Activated CD4-positive, alpha-beta T cell treated with anti-CD3 and anti-CD28 coated beads, Interleukin-2, Interleukin-6, amounts not matched to agents 100 ng/mL and 50 ng/mL, durations not matched to agents 16 hours and 8 hours (primary cell): ENCODE data around the gene KLK10.

Source experiments
- DNase-seq: peaks from one replicate; pipeline ENCODE4 v3.0.0-alpha.2; 2020

KLK10 gene

DNA sequence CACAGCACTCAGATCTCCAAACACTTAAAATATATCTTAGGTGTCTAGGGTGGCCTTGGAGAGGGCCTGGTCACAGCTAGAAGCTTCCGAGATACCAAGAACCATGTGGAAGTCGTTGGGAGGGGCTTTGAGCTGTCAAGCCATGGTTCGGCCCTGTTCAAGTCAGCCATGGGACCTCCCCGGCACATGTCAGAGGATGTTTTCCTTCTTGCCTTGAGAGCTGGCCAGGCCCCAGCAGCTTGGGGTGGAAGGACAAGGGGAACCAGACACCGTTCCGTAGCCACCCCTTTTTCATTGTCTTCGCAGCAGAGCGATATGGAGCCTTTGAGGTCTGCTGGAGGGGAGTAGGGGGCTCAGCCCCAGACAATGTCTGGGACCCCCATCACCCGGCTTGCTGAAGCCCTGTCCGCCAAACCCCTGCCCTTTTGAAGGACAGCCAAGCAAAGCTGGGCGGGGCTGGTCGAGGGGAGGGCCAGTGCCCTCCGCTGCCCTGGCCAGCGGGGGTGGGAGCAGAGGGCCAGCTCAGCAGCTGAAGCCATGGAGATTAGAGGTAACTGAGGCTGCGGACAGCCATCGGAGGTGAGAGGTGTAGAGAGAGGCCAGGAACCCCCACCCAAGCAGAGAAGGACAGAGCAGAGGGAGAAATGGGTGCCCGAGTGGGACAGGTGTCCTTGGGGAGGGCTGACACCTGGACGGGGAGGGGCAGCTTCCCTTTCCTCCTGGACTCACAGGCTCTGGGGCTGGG, 6.5 kb upstream of the KLK10 start:
- no peak for DNase-seq

DNA sequence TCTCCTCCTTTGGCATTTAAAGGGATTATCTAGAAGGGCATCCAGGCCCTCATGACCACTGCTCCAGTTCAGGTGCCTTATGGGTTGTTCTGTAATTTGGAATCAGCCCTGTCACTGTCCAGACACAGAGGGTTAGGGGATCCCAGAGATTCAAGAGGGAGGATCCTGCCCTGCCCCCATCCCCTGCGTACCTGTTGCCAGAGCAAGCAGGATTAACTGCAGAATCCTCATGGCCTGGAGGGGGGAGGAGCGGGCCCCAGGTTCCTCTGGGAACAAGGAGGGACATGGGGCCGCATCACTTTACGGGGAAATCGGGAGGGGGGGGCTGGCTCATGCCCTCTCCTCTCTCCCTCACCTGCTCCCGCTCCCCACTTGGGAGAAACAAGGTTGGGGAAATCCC, 5.9 kb upstream of the KLK10 start:
- no peak for DNase-seq

DNA sequence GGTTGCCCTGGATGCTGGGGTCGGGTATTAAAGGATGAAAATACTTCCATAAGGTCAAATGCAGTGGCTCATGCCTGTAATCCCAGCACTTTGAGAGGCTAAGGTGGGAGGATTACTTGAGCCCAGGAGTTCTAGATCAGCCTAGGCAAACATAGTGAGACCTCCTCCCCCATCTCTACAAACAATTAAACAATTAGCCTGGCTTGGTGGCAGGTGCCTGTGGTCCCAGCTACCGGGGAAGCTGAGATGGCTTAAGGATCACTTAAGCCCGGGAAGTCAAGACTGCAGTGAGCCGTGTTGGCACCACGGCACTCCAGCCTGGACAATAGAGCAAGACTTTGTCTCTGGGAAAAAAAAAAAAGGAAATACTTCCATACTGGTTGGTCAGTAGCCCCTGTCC, 5.4 kb upstream of the KLK10 start:
- no peak for DNase-seq

DNA sequence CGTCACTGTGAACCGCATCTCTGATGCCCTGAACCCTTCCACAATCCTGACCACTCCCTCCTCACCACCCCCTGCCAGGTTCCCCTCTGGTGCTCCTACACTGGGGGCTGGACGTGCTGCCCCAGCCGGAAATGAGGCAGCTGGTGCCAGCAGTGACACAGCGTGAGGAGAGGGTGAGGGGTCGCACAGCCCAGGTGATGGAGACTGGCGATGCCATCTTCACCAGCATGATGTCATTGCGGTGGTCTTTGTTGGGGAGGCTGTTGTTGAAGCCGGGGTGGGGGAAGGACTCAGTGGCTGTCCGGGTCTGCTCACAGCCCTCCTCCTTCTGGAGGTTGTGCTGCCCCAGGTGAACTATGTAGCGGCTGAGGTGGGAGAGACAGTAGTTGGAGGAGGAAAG, 4.4 kb upstream of the KLK10 start:
- DNase-seq, result no peak

DNA sequence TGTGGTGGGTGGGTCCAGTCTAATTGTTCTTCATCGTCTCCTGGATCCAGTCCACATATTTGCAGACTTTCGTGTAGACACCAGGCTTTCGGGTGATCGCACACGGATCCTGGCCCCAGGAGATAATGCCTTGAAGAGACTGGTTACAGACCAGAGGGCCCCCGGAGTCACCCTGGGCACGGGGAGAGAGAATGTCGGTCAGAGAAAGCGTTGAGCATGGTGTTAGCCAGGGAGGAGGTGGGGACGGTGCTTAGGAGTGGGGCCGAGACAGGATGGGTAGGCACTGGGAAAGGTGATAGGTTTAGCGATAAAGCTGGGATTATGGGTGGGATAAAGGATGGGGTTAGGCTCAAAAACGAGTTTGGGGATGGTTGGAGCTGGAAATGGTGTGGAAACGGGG, 3.0 kb upstream of the KLK10 start:
- DNase-seq, result no peak

DNA sequence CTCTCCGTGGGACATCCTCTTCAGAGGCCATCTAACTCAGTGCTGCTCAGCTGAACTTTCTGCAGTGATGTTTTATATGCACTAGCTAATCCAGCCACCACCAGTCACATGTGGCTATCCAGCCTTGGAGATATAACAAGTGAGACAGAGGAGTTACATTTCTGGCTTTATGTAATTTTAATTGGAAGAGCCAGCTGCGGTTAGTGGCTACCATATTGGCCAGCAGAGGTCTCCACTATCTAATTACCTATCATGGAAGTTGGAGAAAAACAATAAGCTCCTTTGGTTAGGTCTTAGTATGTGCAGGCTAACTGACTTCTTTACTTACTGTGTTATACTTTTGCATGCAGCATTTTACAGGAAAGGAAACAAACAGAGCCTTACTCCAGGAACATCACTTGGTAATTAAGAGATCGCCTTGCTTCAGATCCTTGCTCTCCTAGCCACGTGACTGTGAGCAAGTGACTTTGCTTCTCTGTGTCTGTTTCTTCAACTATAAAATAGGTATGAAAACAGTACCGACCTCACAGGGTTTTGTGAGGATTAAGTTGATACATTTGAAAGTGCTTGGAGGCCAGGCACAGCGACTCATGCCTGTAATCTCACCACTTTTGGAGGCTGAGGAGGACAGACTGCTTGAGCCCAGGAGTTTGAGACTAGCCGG, 1.6 kb upstream of the KLK10 start:
- DNase-seq, result peak; percentile 23

DNA sequence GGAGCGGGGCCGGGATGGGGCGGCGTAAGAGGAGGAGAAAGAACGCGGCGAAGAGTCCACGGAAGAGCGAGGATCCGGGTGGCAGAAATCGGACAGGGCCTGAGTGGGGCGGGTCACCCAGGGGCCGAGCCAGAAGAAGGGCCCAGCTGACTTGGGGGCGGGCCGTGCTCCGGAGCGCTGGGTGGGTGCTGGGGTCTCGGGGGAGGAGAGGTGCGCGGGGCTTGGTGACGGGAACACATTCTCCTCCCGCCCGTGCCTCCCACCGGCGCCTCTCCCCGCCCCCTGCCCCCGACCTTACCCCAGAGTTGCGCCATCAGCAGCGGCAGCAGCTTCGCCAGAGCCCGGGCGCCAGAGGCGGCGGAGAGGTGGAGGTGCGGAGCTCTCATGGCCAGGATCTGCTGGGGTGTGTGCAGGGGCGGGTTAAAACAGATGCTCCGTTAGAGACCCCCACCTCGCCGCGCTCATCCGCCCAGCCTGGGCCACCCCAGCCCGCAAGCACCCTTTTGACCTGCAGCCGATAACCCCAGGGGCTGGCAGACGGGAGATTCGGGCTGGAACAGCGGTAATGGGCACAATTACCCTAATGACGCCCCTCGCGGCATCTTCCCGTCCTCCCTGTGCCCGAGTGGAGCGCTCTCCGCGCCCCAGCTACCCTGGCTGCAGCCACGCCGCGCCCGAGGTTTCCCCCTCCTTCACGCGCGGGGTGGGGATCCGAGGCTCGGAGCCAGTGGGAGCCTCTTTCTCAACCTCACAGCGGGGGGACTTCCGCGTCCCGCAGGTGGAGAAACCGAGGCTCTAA, 565 bp downstream of the KLK10 start:
- DNase-seq, result no peak

DNA sequence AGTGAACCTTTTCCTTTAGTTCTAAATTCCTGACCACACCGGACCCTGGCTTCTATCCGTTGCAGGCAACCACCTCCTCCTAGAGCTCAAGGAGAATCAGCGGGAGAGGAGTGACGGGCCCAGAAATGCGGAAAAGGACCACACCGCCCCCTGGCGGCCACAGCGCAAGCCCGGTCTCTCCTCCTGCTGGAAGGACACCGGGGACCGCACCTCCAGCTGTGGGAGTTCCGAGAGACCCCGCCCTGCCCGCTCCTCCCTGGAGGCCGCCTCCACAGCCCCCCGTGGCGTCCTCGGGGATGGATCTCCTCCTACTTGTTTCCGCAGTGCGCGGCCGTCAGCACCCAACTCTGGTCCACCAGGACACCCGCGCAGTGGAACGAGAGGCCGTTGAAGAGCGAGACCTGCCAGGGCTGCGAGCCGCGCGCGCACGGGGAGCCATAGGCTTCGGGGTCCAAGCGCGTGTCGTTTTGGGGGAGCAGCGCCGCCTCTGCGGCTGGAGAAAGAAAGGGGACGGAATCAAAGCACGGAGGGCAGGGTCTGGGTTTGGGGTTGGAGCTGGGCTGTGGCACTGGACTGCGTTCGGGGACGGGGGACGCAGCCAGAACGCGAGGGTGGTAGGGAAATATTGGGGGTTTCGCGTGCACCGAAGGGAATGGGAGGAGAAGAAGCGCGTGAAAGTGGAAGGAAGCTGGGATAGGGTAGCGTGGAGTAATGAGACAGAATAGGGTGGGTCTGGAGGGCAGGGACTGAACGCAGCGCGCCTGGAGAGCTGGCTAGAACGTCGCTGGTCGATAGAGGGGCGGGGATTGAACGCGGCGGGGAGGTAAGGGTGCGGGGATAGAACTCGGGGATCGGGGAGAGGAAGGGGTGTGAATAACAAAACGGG, 2.5 kb downstream of the KLK10 start:
- DNase-seq, result peak; percentile 19

DNA sequence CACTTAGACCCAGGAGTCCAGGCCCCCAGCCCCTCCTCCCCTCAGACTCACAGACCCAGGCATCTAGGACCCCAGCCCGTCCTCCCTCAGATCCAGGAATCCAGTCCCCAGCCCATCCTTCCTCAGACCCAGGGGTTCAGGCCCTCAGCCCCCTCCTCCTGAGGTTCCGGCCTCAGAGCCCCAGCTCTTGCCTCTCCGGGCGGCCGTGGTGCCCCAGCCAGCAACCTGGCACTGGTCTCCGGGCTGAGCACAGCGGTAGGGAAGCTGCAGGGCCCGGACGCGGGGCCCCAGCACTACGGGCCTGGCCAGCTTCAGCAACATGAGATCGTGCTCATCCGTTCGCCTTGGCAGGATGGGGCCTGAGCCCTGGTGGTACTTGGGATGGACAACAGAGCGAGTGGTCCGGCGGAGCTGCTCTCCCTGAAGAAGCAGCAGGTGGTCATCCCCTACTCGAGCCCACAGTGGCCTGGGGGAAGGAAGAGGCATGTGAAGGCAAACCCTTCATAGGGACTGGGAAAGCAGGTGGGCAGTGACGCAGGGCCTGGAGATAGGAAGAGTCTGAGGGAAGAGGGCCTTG, 3.7 kb downstream of the KLK10 start:
- no peak for DNase-seq

DNA sequence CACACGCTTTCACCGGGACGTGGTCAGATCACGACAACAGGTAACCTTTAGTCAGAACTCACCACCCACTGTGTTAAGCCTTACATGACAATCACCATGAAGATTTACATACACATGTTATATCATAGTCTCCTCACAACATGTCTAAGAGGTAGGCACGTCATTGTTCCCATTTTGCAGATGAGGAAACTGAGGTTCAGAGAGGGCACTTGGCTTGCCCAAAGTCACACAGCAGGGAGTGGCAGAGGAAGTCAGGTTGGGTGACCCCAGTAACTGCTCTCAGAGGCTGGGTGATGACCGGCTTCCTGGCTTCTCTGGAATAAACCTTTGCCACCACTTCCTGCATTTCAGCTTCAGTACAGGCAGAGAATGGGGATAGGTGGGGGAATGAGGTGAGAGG, 5.3 kb downstream of the KLK10 start:
- no peak for DNase-seq

DNA sequence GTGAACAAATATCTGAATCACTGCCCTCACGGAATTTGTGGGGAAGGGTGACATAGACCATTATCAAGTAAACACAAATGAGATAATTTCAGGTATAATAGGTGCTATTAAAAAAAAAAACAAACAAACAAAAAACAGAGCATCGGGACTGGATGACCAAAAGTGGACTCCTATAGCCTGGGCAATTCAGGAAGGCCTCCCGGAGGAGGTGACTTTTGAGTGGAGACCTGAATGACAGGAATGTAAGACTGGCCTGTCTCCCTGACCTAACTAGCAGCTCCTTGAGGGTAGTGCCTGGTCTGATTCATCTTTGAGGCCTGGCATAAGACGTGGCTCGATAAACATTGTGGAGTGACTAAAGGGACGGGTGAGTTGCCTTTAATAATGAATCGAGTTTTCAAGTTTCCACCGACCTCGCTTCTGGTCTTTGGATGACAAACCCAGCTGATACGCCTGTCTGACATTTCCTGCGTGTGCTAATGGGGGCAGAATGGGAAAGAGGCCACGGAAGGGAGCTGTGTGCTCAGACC, 6.8 kb downstream of the KLK10 start:
- no peak for DNase-seq

DNA sequence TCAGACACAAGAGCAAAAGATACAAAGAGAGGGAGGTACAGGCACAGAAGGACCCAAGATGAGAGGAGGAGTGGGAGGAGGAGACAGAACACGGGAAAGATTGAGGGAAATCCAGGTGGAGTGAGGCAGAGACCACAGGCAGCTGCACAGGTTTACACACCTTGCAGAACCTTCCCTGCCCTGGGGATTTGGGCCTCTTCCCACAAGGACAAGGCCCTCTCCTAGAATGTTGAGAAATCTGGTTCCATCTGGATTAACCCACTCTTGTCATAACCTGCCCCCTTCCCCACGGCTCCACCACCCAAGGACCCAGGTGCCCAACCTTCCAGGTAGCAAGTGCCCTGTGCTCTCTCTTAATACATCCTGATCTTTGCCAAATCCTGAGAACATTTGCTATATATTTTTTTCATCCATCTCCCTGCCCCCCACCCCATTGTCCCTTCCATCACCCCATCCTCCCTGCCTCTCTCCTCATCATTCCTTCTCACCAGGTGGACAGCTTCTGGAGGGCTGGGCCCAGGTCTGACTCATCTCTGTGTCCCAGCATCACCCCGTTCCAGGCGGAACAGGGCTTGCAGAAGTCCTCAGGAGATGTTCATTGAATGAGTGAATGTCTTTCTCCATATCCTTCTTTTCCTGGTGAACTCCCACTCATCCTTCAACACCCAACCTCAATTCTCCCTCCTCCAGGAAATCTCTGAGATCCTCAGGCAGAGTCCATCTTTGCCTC, 9.3 kb downstream of the KLK10 start:
- no peak for DNase-seq

DNA sequence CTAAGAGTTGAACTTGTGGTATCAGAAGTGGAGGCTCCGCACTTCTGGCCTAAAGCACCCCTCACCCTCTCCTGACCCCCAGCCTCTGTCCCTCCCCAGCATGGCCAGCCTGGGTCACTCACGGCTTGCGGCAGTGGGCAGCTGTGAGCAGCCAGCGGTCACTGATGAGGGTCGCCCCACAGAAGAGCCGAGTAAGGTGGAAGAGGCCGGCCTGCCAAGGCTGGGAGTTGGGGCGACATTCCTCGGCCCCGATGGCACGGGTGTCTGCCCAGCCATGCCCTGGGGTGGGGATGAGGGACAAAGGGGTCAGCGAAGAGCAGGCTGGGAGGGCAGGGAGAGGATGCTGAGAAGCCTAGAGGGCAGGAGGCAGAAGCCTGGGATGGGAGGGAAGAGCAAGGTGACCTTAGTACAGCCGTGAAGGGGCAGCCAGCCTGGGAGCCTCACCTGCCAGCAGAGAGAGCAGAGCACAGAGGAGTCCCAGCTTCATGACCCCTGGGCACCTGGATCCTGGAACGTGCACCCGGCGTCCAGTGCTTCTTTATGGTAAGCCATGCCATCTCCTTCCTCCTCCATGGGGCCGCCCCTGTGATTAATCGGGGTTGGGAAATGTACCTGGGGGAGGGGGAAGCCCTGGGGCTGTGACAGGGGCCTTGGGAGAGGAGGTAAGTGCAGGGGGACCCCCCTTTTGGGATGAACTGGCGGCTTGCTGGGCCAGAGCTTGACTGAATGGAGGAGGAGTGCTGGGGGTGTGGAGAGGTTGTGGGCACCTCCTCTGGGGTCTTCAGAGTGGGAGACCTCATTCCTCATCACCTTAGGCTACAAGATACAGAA, 10.2 kb downstream of the KLK10 start:
- no peak for DNase-seq

DNA sequence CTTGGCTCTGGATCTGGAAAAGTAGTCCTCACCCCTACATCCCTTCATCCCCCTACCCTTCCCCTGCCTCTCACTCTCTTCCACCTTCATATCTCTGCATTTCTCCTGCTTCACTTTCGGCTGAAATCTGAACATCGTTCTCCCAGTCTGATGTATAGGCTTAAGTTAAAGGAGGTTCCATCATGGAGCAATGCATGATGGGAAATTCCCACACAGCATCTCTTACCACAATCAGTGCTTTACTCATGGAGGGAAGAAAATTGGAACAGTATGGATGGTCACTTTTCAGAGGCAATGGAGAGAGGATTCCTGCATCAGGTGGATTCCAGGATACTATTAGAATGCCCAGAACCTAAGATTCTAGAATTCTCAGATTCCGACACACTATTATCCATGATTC, 12.0 kb downstream of the KLK10 start:
- no peak for DNase-seq

DNA sequence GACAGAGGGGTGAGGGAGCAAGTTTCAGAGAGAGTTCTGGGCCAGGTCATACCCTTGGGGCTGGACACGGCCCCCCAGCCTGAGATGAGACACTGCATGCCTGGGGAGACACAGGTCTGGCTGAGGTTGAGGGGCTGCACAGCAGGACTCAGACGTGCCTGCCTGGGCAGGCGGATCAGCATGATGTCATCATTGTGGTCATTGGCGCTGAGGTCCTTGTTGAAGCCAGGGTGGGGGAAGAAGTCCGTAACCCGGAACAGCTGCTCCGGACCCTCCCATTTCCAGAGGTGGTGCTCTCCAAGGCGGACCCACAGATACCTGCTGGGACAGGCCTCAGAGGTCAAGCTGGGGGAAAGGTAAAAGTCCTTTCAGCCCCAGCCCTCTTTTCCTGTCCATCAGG, 13.1 kb downstream of the KLK10 start:
- DNase-seq, result no peak

DNA sequence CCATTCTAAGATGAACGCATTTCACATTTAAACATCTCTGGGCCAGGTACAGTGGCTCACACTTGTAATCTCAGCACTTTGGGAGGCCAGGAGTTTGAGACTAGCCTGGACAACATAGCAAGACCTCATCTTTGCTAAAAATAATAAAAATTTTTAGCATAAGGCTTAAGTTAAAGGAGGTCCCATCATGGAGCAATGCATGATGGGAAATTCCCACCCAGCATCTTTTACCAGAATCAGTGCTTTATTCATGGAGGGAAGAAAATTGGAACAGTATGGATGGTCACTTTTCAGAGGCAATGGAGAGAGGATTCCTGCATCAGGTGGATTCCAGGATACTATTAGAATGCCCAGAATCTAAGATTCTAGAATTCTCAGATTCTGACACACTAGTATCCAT, 14.3 kb downstream of the KLK10 start:
- DNase-seq, result no peak

DNA sequence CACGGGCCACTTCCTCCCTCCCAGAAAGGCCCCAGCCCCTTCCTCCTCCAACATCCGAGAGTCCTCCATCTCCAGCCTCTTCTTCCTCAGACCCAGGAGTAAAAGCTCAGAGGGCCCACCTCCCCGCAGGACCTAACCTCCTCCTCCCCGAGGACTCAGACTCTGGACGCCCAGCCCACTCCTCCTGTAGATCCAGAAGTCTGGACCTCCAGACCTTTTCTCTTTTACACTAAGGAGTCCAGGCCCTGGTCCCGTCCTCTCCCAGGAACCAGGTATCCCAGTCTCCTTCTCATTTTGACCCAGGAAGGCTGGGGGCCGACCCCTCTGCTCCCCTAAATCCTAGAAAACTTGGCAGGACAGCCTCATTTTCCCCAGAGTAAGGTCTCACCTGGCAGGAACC, 16.2 kb downstream of the KLK10 start:
- DNase-seq, result no peak

DNA sequence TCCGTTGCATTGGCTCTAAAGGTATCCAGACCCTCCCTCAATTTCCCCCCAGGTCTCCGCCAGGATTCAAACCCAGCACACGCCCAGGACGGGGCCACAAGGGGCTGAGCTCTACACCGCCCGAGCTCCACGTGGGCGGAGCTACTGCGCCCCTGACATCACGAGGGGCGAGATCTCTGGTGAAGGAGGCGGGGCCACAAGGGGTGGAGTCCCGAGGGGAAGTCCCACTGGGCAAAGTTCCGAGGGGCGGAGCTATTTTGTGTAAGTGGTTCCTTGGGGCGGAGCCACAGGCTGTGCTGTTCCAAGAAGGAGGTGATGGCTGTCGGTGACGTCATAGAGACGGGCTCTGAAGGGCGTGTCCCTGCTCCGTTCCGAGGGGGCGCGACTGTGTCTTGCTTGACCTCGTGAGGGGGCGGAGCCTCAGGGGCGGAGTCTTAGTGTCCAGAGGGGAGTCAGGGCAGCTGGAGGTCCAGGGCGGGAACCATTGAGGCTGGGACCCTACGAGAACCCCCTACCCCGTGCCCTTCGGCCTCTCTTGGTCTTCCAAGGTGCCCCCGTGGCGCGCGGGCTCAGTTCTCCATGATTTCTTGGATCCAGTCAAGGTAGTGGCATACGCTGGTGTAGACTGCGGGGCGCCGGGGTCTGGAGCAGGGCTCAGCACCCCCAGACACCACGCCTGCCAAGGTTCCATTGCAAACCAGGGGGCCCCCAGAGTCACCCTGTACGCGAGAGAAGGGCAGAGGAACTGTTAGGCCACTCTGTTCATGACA, 16.8 kb downstream of the KLK10 start:
- DNase-seq, result peak; percentile 53

DNA sequence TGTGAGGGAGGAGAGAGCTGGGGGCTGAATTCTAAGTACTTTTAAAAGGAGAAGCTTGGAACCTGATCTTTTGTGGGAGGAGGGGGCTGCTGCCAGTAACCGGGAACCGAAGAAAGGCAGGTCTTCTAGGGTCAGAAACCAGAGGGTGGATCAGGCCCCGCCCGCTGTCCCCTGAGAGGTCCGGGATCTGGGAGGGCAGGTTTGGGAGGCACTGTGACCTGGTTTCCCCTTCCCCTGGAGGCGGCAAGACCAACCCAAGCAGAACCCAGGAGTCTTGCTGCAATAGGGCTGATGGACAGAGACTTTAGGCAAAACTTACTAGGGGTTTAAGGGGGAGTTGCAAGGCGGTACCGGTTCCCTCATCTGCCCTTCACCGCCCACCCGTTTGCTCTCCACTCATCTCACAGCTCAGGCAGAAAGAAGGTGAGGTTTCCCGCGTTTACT, 17.4 kb downstream of the KLK10 start:
- no peak for DNase-seq

DNA sequence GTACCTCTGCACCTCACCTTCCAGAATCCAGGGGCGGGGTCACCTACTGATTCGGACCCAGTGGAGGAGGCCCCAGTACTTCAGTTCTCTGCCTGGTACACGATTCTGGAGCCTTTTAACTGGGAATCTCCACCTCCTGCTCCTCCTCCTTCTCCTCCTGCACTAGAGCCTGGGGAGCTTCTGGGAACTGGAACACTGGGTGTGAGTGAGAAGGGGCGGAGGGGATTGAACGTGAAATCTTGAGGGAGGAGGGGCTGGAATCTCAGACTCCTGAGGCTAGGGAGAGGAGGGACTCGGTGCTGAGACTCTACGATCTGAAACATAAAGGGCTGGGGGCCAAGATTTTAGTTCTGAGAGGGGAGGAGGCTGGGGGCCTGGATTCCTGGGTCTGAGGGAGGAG, 18.0 kb downstream of the KLK10 start, which contains the start of gene KLK8:
TSS of gene KLK8 (minus strand) at position 90 of the 400 bp plus-strand sequence. CDS start 437 bp downstream, outside the sequence.
- DNase-seq, result no peak
